Peyer's patch (tissue), 4 donors: Measurements from ENCODE around the gene GPR132.

Source experiments
- CTCF ChIP-seq, 6 experiments: fragments of 450-650 bp in 4 of 6; fragments of 200-600 bp in 2 of 6; sonication (generic) in 1 of 6; IDR thresholded peaks; one replicate each; pipeline ENCODE4 v1.5.1; 2017 to 2019; ENCODE audit warnings: antibody characterized with exemption in 6 of 6, mild to moderate bottlenecking in 3 of 6, moderate library complexity in 1 of 6
- POLR2A ChIP-seq, 2 donors: fragments of 450-650 bp; IDR thresholded peaks; one replicate each; pipeline ENCODE4 v1.5.1; 2017; ENCODE audit warnings: antibody characterized with exemption in 2 of 2, mild to moderate bottlenecking in 2 of 2, moderate library complexity in 2 of 2

GRCh38 chr14:105023144-105023543 is 42.1 kb downstream of the GPR132 start:
- TF ChIP-seq CTCF (IDR thresholded peaks at IDR 0.05) (no peak), POLR2A (IDR thresholded peaks at IDR 0.05) (no peak)
